ENCODE data around the gene ODAD3. TPM values are rescaled to one million over a fixed set of nuclear protein-coding genes. Genes with fewer than 3 reads are reported as not detected.

The ODAD3 gene
- total and polyA plus RNA-seq, 2 experiments from 2014 or later, result 1.3 to 1.9 TPM

GRCh38 chr19:11426656-11427055 lies 8.3 kb downstream of the ODAD3 start:
- 89% methylated on average over 19 of the region's 19 CpGs for WGBS (ENCODE audit: low lambda C conversion rate, missing lambda C conversion rate)
- Histone ChIP-seq H3K9me2 (replicated peaks; ENCODE audit: insufficient read depth) (no peaks in the 10 kb centered on the region), H3K4me1 (ENCODE audit: insufficient read depth) (peaks cover 7% of the 10 kb centered on the region), H3K4me2 (no peak overlapping the region), H3K9me3 (ENCODE audit: low read depth) (no peaks in the 10 kb centered on the region), H3K79me2 (no peaks in the 10 kb centered on the region), H2AFZ (no peak overlapping the region), H4K20me1 (ENCODE audit: insufficient read depth, poor library complexity, severe bottlenecking) (no peaks in the 10 kb centered on the region), H3K27ac (no peak overlapping the region), H3K27me3 (peaks cover 3% of the 10 kb centered on the region), H3K36me3 (replicated peaks; ENCODE audit: insufficient read depth, low read depth) (no peaks in the 10 kb centered on the region), H3K4me3 (no peak overlapping the region)
- no peak for DNase-seq (ENCODE audit: low spot score)
- no peak for TF ChIP-seq EZH2 (IDR thresholded peaks at IDR 0.05; ENCODE audit: borderline replicate concordance)

DNA sequence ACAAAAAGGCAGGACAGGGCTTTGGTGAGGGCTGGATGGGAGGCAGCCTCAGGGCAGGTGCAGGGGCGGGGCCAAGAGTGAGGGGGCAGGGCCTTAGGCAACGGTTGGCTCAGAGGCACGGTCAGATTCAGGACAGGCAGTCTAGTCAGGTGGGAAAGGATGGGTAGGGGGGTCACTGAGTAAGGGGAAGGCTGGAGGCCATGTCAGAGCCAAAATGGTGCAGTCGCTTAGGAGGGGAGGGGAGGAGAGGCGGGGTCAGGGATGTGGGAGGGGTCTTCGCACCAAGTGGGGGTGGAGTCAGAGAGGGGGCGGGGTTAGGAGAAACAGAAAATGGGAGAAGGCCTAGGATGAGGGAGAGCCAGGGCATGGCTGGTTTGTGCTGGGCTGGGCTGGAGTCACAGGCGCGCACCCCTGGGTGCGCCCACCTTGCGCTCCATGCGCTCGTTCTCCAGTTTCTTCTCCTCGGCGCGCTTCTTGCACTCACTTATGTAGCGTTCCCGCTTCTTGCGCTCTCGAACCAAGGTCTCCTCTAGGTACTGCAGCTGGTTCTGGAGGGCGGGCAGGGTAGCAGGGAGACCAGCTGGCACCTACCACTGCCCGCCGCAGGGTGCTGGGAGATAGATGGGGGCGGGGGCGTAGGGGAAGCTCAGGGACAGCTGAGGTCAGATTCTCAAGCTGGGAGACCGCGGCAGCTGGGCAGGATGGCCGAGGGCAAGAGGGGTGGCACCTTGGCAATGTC lies 9.0 kb downstream of the ODAD3 start:
- H3K4me2 ChIP-seq, result no peak overlapping the region
- no peaks in the 10 kb centered on the region for H3K36me3 ChIP-seq (replicated peaks; ENCODE audit: insufficient read depth, low read depth)
- H3K4me1 ChIP-seq (ENCODE audit: insufficient read depth), result peaks cover 13% of the 10 kb centered on the region
- H3K9me2 ChIP-seq (replicated peaks; ENCODE audit: insufficient read depth), result no peaks in the 10 kb centered on the region
- H2AFZ ChIP-seq, result no peak overlapping the region
- TF ChIP-seq, protein P1, sequence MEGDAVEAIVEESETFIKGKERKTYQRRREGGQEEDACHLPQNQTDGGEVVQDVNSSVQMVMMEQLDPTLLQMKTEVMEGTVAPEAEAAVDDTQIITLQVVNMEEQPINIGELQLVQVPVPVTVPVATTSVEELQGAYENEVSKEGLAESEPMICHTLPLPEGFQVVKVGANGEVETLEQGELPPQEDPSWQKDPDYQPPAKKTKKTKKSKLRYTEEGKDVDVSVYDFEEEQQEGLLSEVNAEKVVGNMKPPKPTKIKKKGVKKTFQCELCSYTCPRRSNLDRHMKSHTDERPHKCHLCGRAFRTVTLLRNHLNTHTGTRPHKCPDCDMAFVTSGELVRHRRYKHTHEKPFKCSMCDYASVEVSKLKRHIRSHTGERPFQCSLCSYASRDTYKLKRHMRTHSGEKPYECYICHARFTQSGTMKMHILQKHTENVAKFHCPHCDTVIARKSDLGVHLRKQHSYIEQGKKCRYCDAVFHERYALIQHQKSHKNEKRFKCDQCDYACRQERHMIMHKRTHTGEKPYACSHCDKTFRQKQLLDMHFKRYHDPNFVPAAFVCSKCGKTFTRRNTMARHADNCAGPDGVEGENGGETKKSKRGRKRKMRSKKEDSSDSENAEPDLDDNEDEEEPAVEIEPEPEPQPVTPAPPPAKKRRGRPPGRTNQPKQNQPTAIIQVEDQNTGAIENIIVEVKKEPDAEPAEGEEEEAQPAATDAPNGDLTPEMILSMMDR (IDR thresholded peaks at IDR 0.05; ENCODE audit: poor library complexity), result no peak
- TF ChIP-seq EZH2phosphoT487 (IDR thresholded peaks at IDR 0.05; ENCODE audit: low read depth, severe bottlenecking, unreplicated experiment), result no peak
- H3K79me2 ChIP-seq, result no peaks in the 10 kb centered on the region
- peaks cover 5% of the 10 kb centered on the region for H3K27me3 ChIP-seq
- no peaks in the 10 kb centered on the region for H4K20me1 ChIP-seq (ENCODE audit: insufficient read depth, poor library complexity, severe bottlenecking)
- no peak overlapping the region for H3K4me3 ChIP-seq
- WGBS (ENCODE audit: low lambda C conversion rate, missing lambda C conversion rate), result 95% methylated on average over 21 of the region's 28 CpGs
- H3K9me3 ChIP-seq (ENCODE audit: low read depth), result no peaks in the 10 kb centered on the region
- no peak overlapping the region for H3K27ac ChIP-seq
- DNase-seq (ENCODE audit: low spot score), result no peak

DNA sequence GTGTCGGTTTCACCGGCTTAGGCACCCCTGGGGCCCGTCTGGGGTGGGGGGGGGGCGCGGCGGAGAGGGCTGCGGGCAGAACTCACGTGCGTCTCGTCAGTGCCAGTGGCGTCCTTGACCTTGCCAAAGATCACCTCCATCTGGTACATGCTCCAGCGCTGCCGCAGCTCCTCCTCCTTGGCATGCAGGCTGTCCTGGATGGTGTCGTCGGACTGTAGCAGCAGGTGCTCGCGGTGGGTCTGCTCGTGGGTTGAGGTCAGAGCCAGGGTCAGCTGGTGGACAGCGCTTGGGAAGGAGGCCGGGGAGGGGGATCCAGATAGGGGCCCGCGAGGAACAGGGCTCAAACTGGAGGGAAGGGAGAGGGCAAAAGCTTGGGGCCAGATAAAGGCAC lies 11.1 kb downstream of the ODAD3 start:
- H3K27me3 ChIP-seq, result peaks cover 5% of the 10 kb centered on the region
- no peak overlapping the region for H3K4me3 ChIP-seq
- TF ChIP-seq EZH2 (IDR thresholded peaks at IDR 0.05; ENCODE audit: borderline replicate concordance) (no peak), EZH2phosphoT487 (IDR thresholded peaks at IDR 0.05; ENCODE audit: low read depth, severe bottlenecking, unreplicated experiment) (no peak)
- TF ChIP-seq, protein P1 (IDR thresholded peaks at IDR 0.05; ENCODE audit: poor library complexity), result no peak
- H3K27ac ChIP-seq, result no peak overlapping the region
- H3K4me1 ChIP-seq (ENCODE audit: insufficient read depth), result peaks cover 21% of the 10 kb centered on the region
- H3K9me3 ChIP-seq (ENCODE audit: low read depth), result no peaks in the 10 kb centered on the region
- 83% methylated on average over 16 of the region's 22 CpGs for WGBS (ENCODE audit: low lambda C conversion rate, missing lambda C conversion rate)
- DNase-seq (ENCODE audit: low spot score), result no peak
- H3K4me2 ChIP-seq, result no peak overlapping the region
- no peaks in the 10 kb centered on the region for H4K20me1 ChIP-seq (ENCODE audit: insufficient read depth, poor library complexity, severe bottlenecking)
- H2AFZ ChIP-seq, result no peak overlapping the region
- H3K36me3 ChIP-seq (replicated peaks; ENCODE audit: insufficient read depth, low read depth), result no peaks in the 10 kb centered on the region
- H3K79me2 ChIP-seq, result no peaks in the 10 kb centered on the region
- H3K9me2 ChIP-seq (replicated peaks; ENCODE audit: insufficient read depth), result no peaks in the 10 kb centered on the region

DNA sequence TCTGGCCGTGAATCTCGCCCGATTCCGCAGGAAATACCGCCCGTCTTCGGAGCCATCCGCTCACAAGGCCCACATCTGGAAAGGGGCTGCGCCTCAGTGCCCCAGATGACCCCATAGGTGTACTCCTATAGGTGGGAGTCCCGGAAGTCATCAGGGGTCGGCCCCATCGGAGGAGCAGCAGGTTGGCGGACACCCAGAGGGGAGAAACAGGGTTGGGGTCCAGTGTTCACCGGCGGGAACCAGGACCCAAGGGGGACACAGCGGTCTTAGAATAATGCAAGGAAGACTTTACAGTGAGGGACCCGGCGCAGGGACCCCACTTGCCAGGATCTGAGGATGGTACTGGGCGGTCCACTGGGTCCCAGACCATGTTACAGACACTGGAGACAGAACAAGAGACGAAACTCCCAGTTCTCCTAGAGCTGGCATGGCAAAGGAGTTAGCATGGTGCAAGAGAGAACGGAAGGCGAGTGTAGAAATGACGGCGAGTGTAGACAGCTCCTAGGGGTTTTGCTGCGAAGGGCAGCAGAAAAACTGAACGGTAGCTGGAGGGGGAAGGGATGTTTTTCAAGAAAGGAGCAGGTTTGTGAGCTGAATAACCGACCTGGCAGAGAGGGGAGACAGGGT lies 11.6 kb downstream of the ODAD3 start:
- Histone ChIP-seq H3K36me3 (replicated peaks; ENCODE audit: insufficient read depth, low read depth) (no peaks in the 10 kb centered on the region), H3K4me3 (no peak overlapping the region), H3K79me2 (no peaks in the 10 kb centered on the region), H4K20me1 (ENCODE audit: insufficient read depth, poor library complexity, severe bottlenecking) (no peaks in the 10 kb centered on the region), H3K27ac (no peak overlapping the region), H2AFZ (no peak overlapping the region), H3K27me3 (peaks cover 5% of the 10 kb centered on the region), H3K4me1 (ENCODE audit: insufficient read depth) (peaks cover 21% of the 10 kb centered on the region), H3K4me2 (no peak overlapping the region), H3K9me2 (replicated peaks; ENCODE audit: insufficient read depth) (no peaks in the 10 kb centered on the region), H3K9me3 (ENCODE audit: low read depth) (no peaks in the 10 kb centered on the region)
- DNase-seq (ENCODE audit: low spot score), result no peak
- TF ChIP-seq, protein P1 (IDR thresholded peaks at IDR 0.05; ENCODE audit: poor library complexity), result no peak
- TF ChIP-seq EZH2phosphoT487 (IDR thresholded peaks at IDR 0.05; ENCODE audit: low read depth, severe bottlenecking, unreplicated experiment) (no peak), EZH2 (IDR thresholded peaks at IDR 0.05; ENCODE audit: borderline replicate concordance) (no peak)
- WGBS (ENCODE audit: low lambda C conversion rate, missing lambda C conversion rate), result 91% methylated on average over 27 of the region's 27 CpGs

Measured in hepatocyte (in vitro differentiated cells).